ENCODE results near the gene SLC29A2. TPM values are rescaled to one million over a fixed set of nuclear protein-coding genes. Genes with fewer than 3 reads are reported as not detected.
A peak's percentile ranks its signal among the peaks of the same experiment; 100 is the strongest.

Gene SLC29A2
- total RNA-seq, 1 experiment from 2014 or later: 30.2 TPM

DNA sequence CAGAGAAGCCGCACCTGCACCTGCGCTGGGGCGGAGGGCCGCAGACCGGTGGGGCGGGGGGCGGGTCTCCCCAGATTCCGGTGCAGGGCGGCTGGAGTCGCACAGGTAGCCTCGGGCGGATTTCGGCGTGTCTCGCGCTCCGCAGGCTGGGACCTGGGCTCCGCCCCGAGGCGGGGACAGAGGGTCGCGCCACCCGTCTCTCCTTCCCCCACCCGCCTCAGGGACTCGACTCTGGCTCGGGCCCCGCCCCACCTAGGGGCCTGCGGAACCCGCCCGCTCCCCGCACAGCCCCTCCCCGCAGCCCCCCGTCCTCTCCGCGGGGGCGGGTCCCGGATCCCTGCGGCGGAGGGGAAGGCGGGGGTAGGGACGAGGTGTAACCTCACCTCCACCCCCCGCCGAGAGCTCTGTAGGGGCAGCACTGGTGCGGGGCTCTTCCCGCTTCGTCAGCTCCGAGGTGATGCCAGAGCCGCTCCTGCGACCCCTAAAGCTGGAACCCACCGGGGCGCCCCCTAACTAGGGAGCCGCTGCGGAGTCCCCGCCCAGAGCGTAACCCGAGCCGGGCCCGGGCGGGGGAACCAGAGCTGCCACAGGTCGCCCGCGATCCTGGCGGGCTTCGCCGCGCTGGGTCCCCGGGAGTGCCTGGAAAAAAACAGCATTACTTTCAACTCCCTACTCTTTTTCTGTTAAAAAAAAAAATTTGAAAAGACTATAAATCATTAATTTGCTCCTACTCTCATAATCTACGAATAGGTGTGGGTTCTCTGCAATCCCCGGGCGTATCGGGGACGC lies at the start of gene SLC29A2 (continued):
- TF ChIP-seq, protein P1, sequence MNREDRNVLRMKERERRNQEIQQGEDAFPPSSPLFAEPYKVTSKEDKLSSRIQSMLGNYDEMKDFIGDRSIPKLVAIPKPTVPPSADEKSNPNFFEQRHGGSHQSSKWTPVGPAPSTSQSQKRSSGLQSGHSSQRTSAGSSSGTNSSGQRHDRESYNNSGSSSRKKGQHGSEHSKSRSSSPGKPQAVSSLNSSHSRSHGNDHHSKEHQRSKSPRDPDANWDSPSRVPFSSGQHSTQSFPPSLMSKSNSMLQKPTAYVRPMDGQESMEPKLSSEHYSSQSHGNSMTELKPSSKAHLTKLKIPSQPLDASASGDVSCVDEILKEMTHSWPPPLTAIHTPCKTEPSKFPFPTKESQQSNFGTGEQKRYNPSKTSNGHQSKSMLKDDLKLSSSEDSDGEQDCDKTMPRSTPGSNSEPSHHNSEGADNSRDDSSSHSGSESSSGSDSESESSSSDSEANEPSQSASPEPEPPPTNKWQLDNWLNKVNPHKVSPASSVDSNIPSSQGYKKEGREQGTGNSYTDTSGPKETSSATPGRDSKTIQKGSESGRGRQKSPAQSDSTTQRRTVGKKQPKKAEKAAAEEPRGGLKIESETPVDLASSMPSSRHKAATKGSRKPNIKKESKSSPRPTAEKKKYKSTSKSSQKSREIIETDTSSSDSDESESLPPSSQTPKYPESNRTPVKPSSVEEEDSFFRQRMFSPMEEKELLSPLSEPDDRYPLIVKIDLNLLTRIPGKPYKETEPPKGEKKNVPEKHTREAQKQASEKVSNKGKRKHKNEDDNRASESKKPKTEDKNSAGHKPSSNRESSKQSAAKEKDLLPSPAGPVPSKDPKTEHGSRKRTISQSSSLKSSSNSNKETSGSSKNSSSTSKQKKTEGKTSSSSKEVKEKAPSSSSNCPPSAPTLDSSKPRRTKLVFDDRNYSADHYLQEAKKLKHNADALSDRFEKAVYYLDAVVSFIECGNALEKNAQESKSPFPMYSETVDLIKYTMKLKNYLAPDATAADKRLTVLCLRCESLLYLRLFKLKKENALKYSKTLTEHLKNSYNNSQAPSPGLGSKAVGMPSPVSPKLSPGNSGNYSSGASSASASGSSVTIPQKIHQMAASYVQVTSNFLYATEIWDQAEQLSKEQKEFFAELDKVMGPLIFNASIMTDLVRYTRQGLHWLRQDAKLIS (CRISPR knock-in tag; IDR thresholded peaks at IDR 0.05; ENCODE audit: borderline replicate concordance): 0 out of 2 replicates have a peak, but pooled peaks have one; percentile 36
- no peak for TF ChIP-seq RELA (CRISPR knock-in tag; IDR thresholded peaks at IDR 0.05; ENCODE audit: borderline replicate concordance)

DNA sequence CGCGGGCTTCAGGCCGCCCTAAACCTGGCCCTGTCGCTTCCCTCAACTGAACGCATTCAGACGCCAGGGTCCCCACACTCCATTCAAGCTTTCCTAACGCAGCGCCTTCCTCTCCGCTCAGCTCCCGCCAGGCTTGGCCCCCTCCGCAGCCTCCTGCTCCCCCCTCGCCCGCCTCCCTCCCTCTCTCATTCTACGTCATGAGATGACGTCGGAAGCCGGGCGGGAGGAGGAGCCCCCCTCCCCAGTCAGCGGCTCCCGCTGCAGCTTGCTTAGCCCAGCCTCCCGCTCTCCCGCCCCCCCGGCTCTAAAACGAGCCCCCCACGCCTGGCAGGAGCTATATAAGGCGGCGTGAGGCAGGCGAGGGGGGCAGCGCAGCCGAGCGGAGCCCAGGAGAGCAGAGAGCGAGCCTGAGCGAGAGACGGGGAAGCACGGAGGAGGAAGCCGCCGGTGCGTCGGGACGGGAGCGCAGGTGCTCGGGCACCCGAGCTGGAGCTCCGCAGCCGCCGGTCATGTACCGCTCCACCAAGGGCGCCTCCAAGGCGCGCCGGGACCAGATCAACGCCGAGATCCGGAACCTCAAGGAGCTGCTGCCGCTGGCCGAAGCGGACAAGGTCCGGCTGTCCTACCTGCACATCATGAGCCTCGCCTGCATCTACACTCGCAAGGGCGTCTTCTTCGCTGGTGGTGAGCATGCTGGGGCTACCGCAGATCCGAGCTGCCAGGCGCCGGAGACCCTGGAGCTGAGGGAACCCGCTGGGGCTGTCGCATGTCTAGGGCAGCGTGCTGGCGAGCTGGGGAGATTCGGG lies 49.3 kb upstream of the SLC29A2 start, which contains the start of gene NPAS4:
TSS of gene NPAS4 (plus strand) at position 365 of the 806 bp plus-strand sequence. CDS start at position 510, 145 bp downstream.
- POLR2A ChIA-PET: interaction anchor here (0.6 to 1.6 kb wide), 14 partner anchors 9 to 258 kb away, joined by 3 to 9 read pairs (median 4); partner anchors contain the start of genes CD248, DPP3, MRPL11 and RBM4B
- CTCF ChIA-PET: interaction anchor here (0.7 to 5.2 kb wide), 27 partner anchors 8 to 555 kb away, joined by 3 to 56 read pairs (median 6); partner anchors contain the start of genes DPP3, MRPL11, PELI3 and RBM4B
- DNase-seq (ENCODE audit: low spot score) (peak; percentile 58), ATAC-seq (0 out of 2 replicates have a peak, but pooled peaks have one; percentile 4)
- peaks cover 27% of the 10 kb centered on the region for H3K4me1 Mint-ChIP-seq
- H3K4me3 Mint-ChIP-seq: peak within 1 kb of the TSS; percentile 68
- TF ChIP-seq, protein P2, sequence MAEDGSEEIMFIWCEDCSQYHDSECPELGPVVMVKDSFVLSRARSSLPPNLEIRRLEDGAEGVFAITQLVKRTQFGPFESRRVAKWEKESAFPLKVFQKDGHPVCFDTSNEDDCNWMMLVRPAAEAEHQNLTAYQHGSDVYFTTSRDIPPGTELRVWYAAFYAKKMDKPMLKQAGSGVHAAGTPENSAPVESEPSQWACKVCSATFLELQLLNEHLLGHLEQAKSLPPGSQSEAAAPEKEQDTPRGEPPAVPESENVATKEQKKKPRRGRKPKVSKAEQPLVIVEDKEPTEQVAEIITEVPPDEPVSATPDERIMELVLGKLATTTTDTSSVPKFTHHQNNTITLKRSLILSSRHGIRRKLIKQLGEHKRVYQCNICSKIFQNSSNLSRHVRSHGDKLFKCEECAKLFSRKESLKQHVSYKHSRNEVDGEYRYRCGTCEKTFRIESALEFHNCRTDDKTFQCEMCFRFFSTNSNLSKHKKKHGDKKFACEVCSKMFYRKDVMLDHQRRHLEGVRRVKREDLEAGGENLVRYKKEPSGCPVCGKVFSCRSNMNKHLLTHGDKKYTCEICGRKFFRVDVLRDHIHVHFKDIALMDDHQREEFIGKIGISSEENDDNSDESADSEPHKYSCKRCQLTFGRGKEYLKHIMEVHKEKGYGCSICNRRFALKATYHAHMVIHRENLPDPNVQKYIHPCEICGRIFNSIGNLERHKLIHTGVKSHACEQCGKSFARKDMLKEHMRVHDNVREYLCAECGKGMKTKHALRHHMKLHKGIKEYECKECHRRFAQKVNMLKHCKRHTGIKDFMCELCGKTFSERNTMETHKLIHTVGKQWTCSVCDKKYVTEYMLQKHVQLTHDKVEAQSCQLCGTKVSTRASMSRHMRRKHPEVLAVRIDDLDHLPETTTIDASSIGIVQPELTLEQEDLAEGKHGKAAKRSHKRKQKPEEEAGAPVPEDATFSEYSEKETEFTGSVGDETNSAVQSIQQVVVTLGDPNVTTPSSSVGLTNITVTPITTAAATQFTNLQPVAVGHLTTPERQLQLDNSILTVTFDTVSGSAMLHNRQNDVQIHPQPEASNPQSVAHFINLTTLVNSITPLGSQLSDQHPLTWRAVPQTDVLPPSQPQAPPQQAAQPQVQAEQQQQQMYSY (CRISPR knock-in tag; IDR thresholded peaks at IDR 0.05): no peak
- TF ChIP-seq ZNF416 (CRISPR knock-in tag; IDR thresholded peaks at IDR 0.05): no peak
- TF ChIP-seq, protein P3, sequence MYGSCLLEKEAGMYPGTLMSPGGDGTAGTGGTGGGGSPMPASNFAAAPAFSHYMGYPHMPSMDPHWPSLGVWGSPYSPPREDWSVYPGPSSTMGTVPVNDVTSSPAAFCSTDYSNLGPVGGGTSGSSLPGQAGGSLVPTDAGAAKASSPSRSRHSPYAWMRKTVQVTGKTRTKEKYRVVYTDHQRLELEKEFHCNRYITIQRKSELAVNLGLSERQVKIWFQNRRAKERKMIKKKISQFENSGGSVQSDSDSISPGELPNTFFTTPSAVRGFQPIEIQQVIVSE (CRISPR knock-in tag; IDR thresholded peaks at IDR 0.05; ENCODE audit: borderline replicate concordance): no peak
- TF ChIP-seq NFE2L1 (CRISPR knock-in tag; IDR thresholded peaks at IDR 0.05): no peak
- TF ChIP-seq FOXJ3 (CRISPR knock-in tag; IDR thresholded peaks at IDR 0.05; ENCODE audit: borderline replicate concordance): no peak
- TF ChIP-seq RORB (CRISPR knock-in tag; IDR thresholded peaks at IDR 0.05): no peak
- TF ChIP-seq, protein P4, sequence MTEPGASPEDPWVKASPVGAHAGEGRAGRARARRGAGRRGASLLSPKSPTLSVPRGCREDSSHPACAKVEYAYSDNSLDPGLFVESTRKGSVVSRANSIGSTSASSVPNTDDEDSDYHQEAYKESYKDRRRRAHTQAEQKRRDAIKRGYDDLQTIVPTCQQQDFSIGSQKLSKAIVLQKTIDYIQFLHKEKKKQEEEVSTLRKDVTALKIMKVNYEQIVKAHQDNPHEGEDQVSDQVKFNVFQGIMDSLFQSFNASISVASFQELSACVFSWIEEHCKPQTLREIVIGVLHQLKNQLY (CRISPR knock-in tag; IDR thresholded peaks at IDR 0.05): no peak
- TF ChIP-seq, protein P5, sequence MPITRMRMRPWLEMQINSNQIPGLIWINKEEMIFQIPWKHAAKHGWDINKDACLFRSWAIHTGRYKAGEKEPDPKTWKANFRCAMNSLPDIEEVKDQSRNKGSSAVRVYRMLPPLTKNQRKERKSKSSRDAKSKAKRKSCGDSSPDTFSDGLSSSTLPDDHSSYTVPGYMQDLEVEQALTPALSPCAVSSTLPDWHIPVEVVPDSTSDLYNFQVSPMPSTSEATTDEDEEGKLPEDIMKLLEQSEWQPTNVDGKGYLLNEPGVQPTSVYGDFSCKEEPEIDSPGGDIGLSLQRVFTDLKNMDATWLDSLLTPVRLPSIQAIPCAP (CRISPR knock-in tag; IDR thresholded peaks at IDR 0.05): no peak
- no peak within 1 kb of the TSS for H3K27ac Mint-ChIP-seq
- H3K36me3 Mint-ChIP-seq: no peaks in the 10 kb centered on the region
- H3K9me3 Mint-ChIP-seq: no peaks in the 10 kb centered on the region
- peaks cover 74% of the 10 kb centered on the region for H3K27me3 Mint-ChIP-seq (ENCODE audit: low read depth)

Data from WTC11 (cell line).